NCI-H1436 treated with DMSO at 0.1 percent for 48 hours (cell line): ENCODE measurements around the gene PLEKHM3.

ENCODE experiments used
- DNase-seq: peaks from one replicate; lab custom pipeline; 2025; lab: John Stamatoyannopoulos, UW

Gene PLEKHM3

DNA sequence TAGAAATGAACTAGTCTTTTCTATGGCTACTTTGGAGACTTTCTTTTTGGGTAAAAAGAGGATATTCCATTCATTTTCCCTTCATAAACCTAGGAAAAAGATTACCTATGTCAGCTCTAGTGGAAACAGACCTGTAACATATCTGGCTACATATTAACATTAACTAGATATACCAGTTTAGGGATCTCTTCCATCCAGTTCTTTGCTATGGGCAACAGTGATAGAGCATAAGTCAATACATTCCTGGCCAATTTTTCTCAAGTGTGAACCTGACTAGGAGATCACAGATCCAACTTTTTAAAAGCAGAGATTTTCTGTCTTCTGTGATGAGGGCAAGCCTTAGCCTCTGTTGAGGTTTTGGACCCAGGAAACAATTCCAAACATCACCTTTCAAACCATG is 34.5 kb downstream of the PLEKHM3 start:
- DNase-seq, result no peak

DNA sequence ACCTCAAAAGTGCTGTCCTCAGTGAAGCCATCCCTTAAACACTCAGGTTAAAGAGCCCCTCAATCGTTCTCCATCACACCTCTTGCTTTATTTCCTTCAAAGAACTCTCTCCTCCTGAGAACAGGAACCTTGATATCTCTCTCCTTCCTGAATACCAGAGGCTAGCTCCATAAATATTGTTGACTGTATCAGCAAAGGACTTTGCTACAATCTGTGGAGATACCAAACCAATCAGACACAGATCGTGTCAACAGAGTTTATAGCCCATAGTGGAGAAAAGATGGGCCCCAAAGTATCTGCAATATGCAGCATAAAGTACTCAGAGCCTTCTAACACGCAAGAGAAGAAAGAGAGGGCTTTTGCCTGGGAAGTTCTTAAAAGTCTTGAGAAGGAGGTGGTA is 36.4 kb downstream of the PLEKHM3 start:
- DNase-seq, result no peak

GRCh38 chr2:207987025-207987716 is 38.2 kb downstream of the PLEKHM3 start:
- no peak for DNase-seq

- DNase-seq, result no peak
These were observed 40.4 kb downstream of the PLEKHM3 start for GRCh38 chr2:207984765-207985480.

DNA sequence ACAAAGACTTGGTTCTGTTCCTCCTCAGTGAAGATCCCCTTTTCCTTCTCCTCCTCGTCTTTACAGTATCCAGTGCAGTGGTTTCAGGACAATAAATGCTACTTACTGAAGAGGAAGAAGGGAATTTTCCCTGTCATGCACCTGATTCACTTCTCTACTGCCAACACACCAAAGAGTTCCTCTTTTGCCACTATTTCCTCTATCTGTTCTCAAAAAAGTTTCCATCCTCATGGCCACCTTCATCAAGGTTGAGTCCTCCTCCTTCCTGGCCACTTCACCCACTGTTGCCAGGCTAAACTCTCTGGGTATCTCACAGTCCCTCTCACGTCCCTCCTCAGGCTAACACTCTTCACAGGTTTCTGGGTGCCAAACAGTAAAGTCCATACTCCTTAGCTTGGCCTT is 41.7 kb downstream of the PLEKHM3 start:
- DNase-seq, result no peak

DNA sequence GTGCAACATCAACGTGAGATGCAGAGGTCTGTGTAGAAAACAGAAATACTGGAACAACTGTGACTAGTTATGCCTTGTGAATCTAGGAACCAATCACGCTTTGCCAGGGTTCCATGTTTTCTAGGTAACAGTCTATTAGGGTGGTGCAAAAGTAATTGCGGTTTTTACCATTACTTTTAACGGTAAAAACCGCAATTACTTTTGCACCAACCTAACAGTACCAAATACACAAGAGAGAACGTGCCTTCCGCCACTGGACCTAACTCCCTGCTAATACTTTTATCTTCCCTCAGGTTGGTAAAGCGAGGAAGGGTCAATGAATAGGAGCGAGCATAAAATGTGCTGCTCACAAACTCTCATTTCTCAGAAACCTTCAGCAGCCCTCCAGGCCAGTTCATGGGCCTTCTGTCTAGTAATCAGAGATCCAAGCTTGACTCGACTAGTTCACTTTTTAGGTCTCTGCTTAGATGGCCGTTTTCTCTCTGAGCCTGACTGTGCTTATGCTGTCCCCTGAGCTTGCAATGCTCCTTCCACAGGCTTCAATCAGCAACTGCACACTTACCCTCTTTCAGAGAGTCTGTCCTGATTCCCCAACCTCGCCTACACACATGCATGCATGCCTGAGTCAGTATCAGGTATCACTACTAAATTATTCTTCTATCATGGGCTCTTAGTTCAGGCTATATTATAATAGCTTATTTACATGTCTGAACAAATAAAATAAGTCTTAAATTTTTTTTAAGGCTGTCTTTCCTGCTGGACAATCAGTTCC is 47.0 kb downstream of the PLEKHM3 start:
- DNase-seq, result no peak

DNA sequence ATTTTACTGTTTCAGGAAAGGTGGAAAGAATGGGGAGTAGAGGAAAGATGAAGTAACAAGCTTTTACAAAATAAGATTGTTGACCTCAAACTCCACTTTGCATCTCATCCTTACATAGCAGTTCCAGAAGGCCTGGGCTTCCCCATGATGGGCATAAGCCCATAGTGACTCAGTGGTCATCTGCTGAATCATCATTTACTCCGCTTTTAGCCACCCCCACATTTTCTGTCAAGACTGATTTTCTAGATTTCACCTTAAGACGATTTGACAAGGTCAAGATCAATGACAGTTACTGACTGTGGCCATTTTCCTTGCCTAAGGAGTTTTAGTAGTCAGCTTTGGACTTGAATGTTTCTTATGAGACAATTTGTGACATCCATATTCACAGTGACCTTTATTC is 49.4 kb downstream of the PLEKHM3 start:
- DNase-seq, result no peak

DNA sequence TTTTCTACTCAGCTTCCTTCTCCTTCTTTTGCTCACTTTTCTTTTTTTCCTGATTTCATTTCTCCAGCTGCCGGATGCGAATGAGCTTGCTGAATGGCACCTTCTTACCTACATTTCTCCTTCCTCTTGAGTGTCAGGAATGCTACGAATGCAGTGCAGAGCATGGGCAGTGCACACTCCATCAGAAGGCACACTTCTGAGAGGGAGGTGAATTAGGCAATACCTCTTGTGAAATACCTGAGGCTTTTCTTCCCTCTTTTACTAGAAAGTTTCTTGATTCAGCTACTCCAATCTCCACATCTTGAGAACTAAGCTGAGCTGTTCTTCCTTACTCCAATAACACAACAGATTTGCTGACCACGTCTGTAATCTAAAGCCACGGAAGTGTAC is 51.1 kb downstream of the PLEKHM3 start:
- DNase-seq, result no peak

GRCh38 chr2:207970826-207971180 is 54.5 kb downstream of the PLEKHM3 start:
- no peak for DNase-seq

GRCh38 chr2:207970147-207970825 is 55.0 kb downstream of the PLEKHM3 start:
- DNase-seq, result no peak

- no peak for DNase-seq
These were observed 56.1 kb downstream of the PLEKHM3 start for GRCh38 chr2:207969249-207969648.

- DNase-seq, result no peak
These were observed 58.2 kb downstream of the PLEKHM3 start for GRCh38 chr2:207967121-207967520.

- no peak for DNase-seq
These were observed 64.4 kb downstream of the PLEKHM3 start for GRCh38 chr2:207960911-207961310.

DNA sequence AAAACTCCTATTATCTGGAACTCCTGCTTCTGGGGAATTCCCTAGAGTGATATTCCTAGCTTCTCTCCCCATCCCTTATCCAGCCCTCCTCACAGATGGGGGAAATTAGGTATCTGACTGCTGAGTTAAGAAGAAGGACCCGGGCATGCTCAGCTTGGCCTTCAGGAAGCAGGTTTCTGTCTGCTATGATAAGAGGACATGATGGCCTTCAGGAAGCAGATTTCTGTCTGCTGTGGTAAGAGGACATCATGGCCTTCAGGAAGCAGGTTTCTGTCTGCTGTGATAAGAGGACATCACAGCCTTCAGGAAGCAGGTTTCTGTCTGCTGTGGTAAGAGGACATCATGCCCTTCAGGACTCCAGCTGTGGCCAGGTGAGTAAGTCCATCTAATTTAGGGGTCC is 65.2 kb downstream of the PLEKHM3 start:
- DNase-seq, result no peak

- DNase-seq, result no peak
These were observed 68.6 kb downstream of the PLEKHM3 start for GRCh38 chr2:207956771-207957170.

DNA sequence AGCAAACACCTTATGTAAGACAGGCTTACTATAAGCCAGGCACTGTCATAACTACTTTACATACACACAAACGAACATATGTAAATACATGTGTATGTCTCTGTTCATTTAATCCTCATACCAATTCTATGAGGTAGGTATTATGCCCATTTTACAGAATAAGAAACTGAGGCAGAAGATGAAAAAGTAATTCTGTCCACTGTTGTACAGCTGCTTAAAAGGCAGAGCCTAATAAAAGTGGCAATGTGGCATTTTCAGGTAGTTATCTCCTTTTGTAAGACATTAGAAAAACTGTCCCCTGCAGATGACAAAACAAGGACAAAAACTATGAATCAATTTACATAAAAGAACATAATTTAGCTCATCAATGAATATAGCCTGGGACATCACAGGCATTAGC is 69.9 kb downstream of the PLEKHM3 start:
- no peak for DNase-seq

- no peak for DNase-seq
These were observed 72.0 kb downstream of the PLEKHM3 start for GRCh38 chr2:207953354-207953753.

DNA sequence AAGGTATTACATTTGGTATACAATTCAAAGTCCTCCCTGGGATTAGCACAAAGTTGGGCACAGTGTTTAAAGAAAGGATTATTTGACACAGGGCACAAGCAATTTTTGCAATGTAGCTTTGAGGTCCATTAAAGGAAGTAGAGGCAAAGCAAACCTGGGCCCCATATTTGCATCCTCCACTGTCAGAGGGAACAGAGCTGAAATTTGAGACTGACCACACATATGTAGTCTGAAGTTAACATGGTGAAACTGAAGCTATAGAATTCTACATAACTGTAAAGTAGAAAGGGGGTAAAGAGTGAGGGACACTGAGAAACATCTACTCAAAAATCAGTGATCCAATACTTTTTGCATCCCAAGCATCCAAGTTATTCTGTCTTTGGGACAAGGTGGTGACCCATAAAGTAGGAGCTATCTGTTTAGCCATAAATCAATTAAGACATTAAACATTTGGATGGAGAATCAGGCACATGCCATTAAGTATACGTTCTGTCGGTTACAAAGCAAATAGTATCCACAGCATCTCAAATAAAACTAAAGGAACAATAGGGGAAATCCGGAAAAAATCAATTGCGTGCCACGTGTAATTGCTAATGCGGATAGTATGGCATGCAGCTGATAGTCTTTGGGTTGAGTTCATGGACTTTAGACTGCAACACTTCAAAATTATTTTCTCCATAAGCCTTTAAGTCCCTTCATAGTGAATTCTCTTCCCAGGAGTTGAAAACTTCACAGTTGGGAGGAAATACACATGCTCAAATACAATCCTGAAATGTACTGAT is 72.6 kb downstream of the PLEKHM3 start:
- no peak for DNase-seq

DNA sequence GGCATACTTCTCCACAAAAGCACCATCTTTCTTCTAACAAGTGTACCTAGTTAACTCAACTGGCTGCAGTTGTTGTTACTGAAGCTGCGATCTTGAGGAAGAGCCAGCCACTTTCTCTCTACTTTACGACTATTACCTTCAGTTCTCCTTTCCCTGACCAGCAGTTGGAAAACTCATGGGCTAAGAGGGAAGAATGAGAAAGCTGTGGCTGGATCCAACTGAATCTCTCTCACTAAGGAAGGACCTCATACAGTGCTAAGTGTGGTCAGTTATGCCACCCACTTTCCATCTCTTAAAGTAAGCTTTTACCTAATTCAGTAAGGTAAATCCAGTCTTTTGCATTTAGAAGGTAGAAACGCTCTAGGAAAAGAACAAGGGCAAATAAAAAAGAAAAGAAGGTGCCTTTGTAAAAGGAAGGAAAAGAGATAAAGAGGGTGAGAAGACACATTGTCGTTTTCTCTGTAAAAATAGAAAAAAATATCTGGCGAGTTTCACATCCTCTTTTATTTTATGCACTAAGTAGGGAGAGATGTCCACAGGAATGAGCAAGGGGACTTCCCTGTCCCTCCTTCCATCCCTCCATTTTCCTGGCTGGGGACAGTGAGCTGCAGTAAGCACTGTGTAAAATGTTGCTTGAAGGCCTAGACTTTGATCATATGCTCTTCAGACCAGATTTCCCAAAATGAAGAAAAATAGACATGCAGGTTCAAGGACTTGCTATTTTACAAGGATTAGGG is 73.4 kb downstream of the PLEKHM3 start:
- no peak for DNase-seq

GRCh38 chr2:207950761-207951114 is 74.6 kb downstream of the PLEKHM3 start:
- DNase-seq, result no peak

- no peak for DNase-seq
These were observed 75.1 kb downstream of the PLEKHM3 start for GRCh38 chr2:207950063-207950760.
